Activated T-helper 1 cell treated with anti-CD3 and anti-CD28 coated beads, Interleukin-12 subunit alpha, Interleukin-12 subunit beta, Interleukin-2, Interleukin-4 antibody, amounts not matched to agents 30 ng/mL and 10 ng/mL and 1 ng/mL, durations not matched to agents 14 hours and 24 hours and 36 hours (primary cell): ENCODE measurements around the gene MVB12B. TPM values are rescaled to one million over a fixed set of nuclear protein-coding genes. Genes with fewer than 3 reads are reported as not detected.
"Not testable (repeated sequence)": the region's sequence is repeated elsewhere in the genome, so short reads cannot be mapped to it uniquely, and the experiment has no call there.

ENCODE experiments used
- DNase-seq: peaks from one replicate; pipeline ENCODE4 v3.0.0; 2021; ENCODE audit warnings: low spot score
- H3K27ac Mint-ChIP-seq: one replicate; pipeline ENCODE4 v1.8.0; 2021; ENCODE audit warnings: mild to moderate bottlenecking, mixed read lengths
- H3K27me3 Mint-ChIP-seq: one replicate; pipeline ENCODE4 v1.8.0; 2022; ENCODE audit warnings: mild to moderate bottlenecking, moderate library complexity, mixed read lengths; ENCODE audit not compliant: insufficient read depth
- H3K36me3 Mint-ChIP-seq: one replicate; pipeline ENCODE4 v1.8.0; 2021; ENCODE audit warnings: low read depth, mixed read lengths
- H3K4me1 Mint-ChIP-seq: one replicate; pipeline ENCODE4 v1.8.0; 2021; ENCODE audit warnings: low read depth, mixed read lengths
- H3K4me3 Mint-ChIP-seq: one replicate; pipeline ENCODE4 v1.8.0; 2021; ENCODE audit warnings: mild to moderate bottlenecking, moderate library complexity, mixed read lengths
- H3K9me3 Mint-ChIP-seq: one replicate; pipeline ENCODE4 v1.8.0; 2021; ENCODE audit warnings: mixed read lengths
- intact Hi-C: fragments of 100-400 bp; cut with micrococcal nuclease; formaldehyde crosslinking; loops from one replicate; pipeline ENCODE4 v1.15.1; 2024
- total RNA-seq: library from RNA; stranded (reverse); gene quantifications from 2 replicates; pipeline ENCODE4 v1.2.3, GENCODE V29; 2022

MVB12B gene
- total RNA-seq, 1 donor from 2014 or later: 1.1 TPM

- H3K27ac Mint-ChIP-seq: no peak overlapping the region
- intact Hi-C loops: no loop called here
Observed at GRCh38 chr9:126531591-126531990, 205.0 kb downstream of the MVB12B start.

GRCh38 chr9:126532019-126532462 lies 205.4 kb downstream of the MVB12B start:
- intact Hi-C loops: no loop called here
- no peak for DNase-seq
- Mint-ChIP-seq H3K4me1 (no peaks in the 10 kb centered on the region), H3K4me3 (no peak overlapping the region), H3K27me3 (peaks cover 32% of the 10 kb centered on the region), H3K9me3 (no peaks in the 10 kb centered on the region), H3K36me3 (no peaks in the 10 kb centered on the region), H3K27ac (no peak overlapping the region)

More at GRCh38 chr9:126531591-126531990, 205.0 kb downstream of the MVB12B start:
- H3K36me3 Mint-ChIP-seq: no peaks in the 10 kb centered on the region
- H3K27me3 Mint-ChIP-seq: peaks cover 35% of the 10 kb centered on the region
- H3K4me1 Mint-ChIP-seq: no peaks in the 10 kb centered on the region
- H3K4me3 Mint-ChIP-seq: no peak overlapping the region
- no peaks in the 10 kb centered on the region for H3K9me3 Mint-ChIP-seq
- DNase-seq: no peak

GRCh38 chr9:126532489-126532888 lies 205.9 kb downstream of the MVB12B start:
- H3K4me3 Mint-ChIP-seq: no peak overlapping the region
- DNase-seq: no peak
- no peaks in the 10 kb centered on the region for H3K9me3 Mint-ChIP-seq
- peaks cover 33% of the 10 kb centered on the region for H3K27me3 Mint-ChIP-seq
- intact Hi-C loops: no loop called here
- no peaks in the 10 kb centered on the region for H3K4me1 Mint-ChIP-seq
- H3K36me3 Mint-ChIP-seq: no peaks in the 10 kb centered on the region
- no peak overlapping the region for H3K27ac Mint-ChIP-seq

- Mint-ChIP-seq H3K9me3 (no peaks in the 10 kb centered on the region), H3K27me3 (peaks cover 32% of the 10 kb centered on the region), H3K4me3 (no peak overlapping the region), H3K36me3 (no peaks in the 10 kb centered on the region), H3K4me1 (no peaks in the 10 kb centered on the region), H3K27ac (no peak overlapping the region)
- no peak for DNase-seq
- intact Hi-C loops: no loop called here
Observed at GRCh38 chr9:126532951-126533925, 206.6 kb downstream of the MVB12B start.

- H3K27ac Mint-ChIP-seq: no peak overlapping the region
- DNase-seq: no peak
- H3K36me3 Mint-ChIP-seq: no peaks in the 10 kb centered on the region
- H3K27me3 Mint-ChIP-seq: peaks cover 35% of the 10 kb centered on the region
- no peaks in the 10 kb centered on the region for H3K4me1 Mint-ChIP-seq
- H3K9me3 Mint-ChIP-seq: no peaks in the 10 kb centered on the region
- no peak overlapping the region for H3K4me3 Mint-ChIP-seq
- intact Hi-C loops: no loop called here
Observed at GRCh38 chr9:126533926-126534310, 207.3 kb downstream of the MVB12B start.

GRCh38 chr9:126534431-126535186 lies 208.0 kb downstream of the MVB12B start:
- Mint-ChIP-seq H3K27me3 (peaks cover 33% of the 10 kb centered on the region), H3K4me1 (no peaks in the 10 kb centered on the region), H3K36me3 (no peaks in the 10 kb centered on the region), H3K27ac (no peak overlapping the region), H3K4me3 (no peak overlapping the region), H3K9me3 (no peaks in the 10 kb centered on the region)
- intact Hi-C loops: no loop called here
- DNase-seq: no peak

GRCh38 chr9:126536131-126536530 lies 209.5 kb downstream of the MVB12B start:
- H3K4me1 Mint-ChIP-seq: no peaks in the 10 kb centered on the region

GRCh38 chr9:126536841-126537465 lies 210.3 kb downstream of the MVB12B start:
- Mint-ChIP-seq H3K9me3 (no peaks in the 10 kb centered on the region), H3K27ac (no peak overlapping the region), H3K4me3 (no peak overlapping the region), H3K4me1 (no peaks in the 10 kb centered on the region), H3K27me3 (peaks cover 38% of the 10 kb centered on the region), H3K36me3 (no peaks in the 10 kb centered on the region)
- no peak for DNase-seq
- intact Hi-C loops: no loop called here

More at GRCh38 chr9:126536131-126536530, 209.5 kb downstream of the MVB12B start:
- H3K27ac Mint-ChIP-seq: no peak overlapping the region
- no peak overlapping the region for H3K4me3 Mint-ChIP-seq
- intact Hi-C loops: no loop called here
- no peak for DNase-seq
- no peaks in the 10 kb centered on the region for H3K9me3 Mint-ChIP-seq
- H3K27me3 Mint-ChIP-seq: peaks cover 42% of the 10 kb centered on the region
- H3K36me3 Mint-ChIP-seq: no peaks in the 10 kb centered on the region

- DNase-seq: no peak
- H3K4me3 Mint-ChIP-seq: no peak overlapping the region
- intact Hi-C loops: no loop called here
- peaks cover 31% of the 10 kb centered on the region for H3K27me3 Mint-ChIP-seq
- H3K9me3 Mint-ChIP-seq: no peaks in the 10 kb centered on the region
- H3K4me1 Mint-ChIP-seq: no peaks in the 10 kb centered on the region
- H3K36me3 Mint-ChIP-seq: no peaks in the 10 kb centered on the region
- H3K27ac Mint-ChIP-seq: no peak overlapping the region
Observed at GRCh38 chr9:126538550-126538949, 211.9 kb downstream of the MVB12B start.

- H3K36me3 Mint-ChIP-seq, H3K27ac Mint-ChIP-seq, DNase-seq, H3K4me1 Mint-ChIP-seq, H3K9me3 Mint-ChIP-seq, intact Hi-C loops, H3K4me3 Mint-ChIP-seq: not testable (repeated sequence)
- H3K27me3 Mint-ChIP-seq: peaks cover 32% of the 10 kb centered on the region
Observed at GRCh38 chr9:126540398-126540797, 213.8 kb downstream of the MVB12B start.

GRCh38 chr9:126543490-126543889 lies 216.9 kb downstream of the MVB12B start:
- Mint-ChIP-seq H3K4me3 (no peak overlapping the region), H3K9me3 (no peaks in the 10 kb centered on the region), H3K27ac (no peak overlapping the region), H3K4me1 (no peaks in the 10 kb centered on the region), H3K27me3 (peaks cover 22% of the 10 kb centered on the region), H3K36me3 (no peaks in the 10 kb centered on the region)
- DNase-seq: no peak
- intact Hi-C loops: no loop called here

GRCh38 chr9:126545106-126545505 lies 218.5 kb downstream of the MVB12B start:
- H3K4me1 Mint-ChIP-seq: no peaks in the 10 kb centered on the region
- H3K4me3 Mint-ChIP-seq: no peak overlapping the region
- peaks cover 14% of the 10 kb centered on the region for H3K27me3 Mint-ChIP-seq
- intact Hi-C loops: no loop called here
- DNase-seq: no peak
- no peak overlapping the region for H3K27ac Mint-ChIP-seq
- H3K36me3 Mint-ChIP-seq: no peaks in the 10 kb centered on the region
- H3K9me3 Mint-ChIP-seq: no peaks in the 10 kb centered on the region

- Mint-ChIP-seq H3K9me3 (no peaks in the 10 kb centered on the region), H3K36me3 (no peaks in the 10 kb centered on the region), H3K27me3 (peaks cover 8% of the 10 kb centered on the region), H3K4me3 (no peak overlapping the region), H3K4me1 (no peaks in the 10 kb centered on the region), H3K27ac (no peak overlapping the region)
- intact Hi-C loops: no loop called here
- no peak for DNase-seq
Observed at GRCh38 chr9:126546036-126546435, 219.4 kb downstream of the MVB12B start.
